ENCODE measurements around the gene PFKL.
"Not testable (repeated sequence)": the region's sequence is repeated elsewhere in the genome, so short reads cannot be mapped to it uniquely, and the experiment has no call there.

GRCh38 chr21:44302573-44303401, 2.9 kb downstream of the PFKL start:
- not testable (repeated sequence) for TF ChIP-seq CTCF (IDR thresholded peaks at IDR 0.05 in 4 of 5, conservative IDR thresholded peaks at IDR 0.05 in 1 of 5); POLR2A (IDR thresholded peaks at IDR 0.05)

Data from gastrocnemius medialis (tissue), 4 donors.